Motor neuron (in vitro differentiated cells): ENCODE measurements around the gene CNTLN. TPM values are rescaled to one million over a fixed set of nuclear protein-coding genes. Genes with fewer than 3 reads are reported as not detected.
"Not testable (repeated sequence)": the region's sequence is repeated elsewhere in the genome, so short reads cannot be mapped to it uniquely, and the experiment has no call there.

Experiments
- ATAC-seq, 8 experiments: fragments of 200-7000 bp; cut with Tn5 transposase; replicated peaks in 6 of 8; 2 replicates each; pipeline ENCODE4 v1.8.0; 2021; ENCODE audit warnings: mild to moderate bottlenecking in 8 of 8, moderate library complexity in 8 of 8
- H3K27ac ChIP-seq, 2 donors: fragments of 250-450 bp; sonication (Bioruptor Pico); 2 replicates each; pipeline ENCODE4 v1.9.0; 2021; ENCODE audit warnings: antibody characterized with exemption in 2 of 2, mild to moderate bottlenecking in 2 of 2, moderate library complexity in 1 of 2
- H3K4me1 ChIP-seq, 2 donors: fragments of 250-450 bp; sonication (Bioruptor Pico); replicated peaks in 1 of 2; 2 replicates each; pipeline ENCODE4 v1.6.1; 2021; ENCODE audit warnings: antibody characterized with exemption in 2 of 2, mild to moderate bottlenecking in 2 of 2, moderate library complexity in 1 of 2
- H3K4me3 ChIP-seq, 5 donors: fragments of 250-450 bp; sonication (Bioruptor Pico); 2 replicates each; pipeline ENCODE4 v1.9.0; 2021; ENCODE audit warnings: antibody characterized with exemption in 5 of 5, mild to moderate bottlenecking in 5 of 5, moderate library complexity in 4 of 5
- WGBS, 10 experiments: fragments of 450-650 bp; shearing (Covaris generic); methylation state at CpG; one replicate each; pipeline ENCODE4 v1.0.0; 2022; 5-methylcytosine and 5-hydroxymethylcytosine counted together
- in situ Hi-C, 9 experiments: fragments of 400-800 bp; cut with MboI; loops; one replicate each; pipeline ENCODE4 v1.15.0; 2021; ENCODE audit warnings: low sequenced_read_pairs in 9 of 9, low pct_unique_long_range_greater_than_20kb in 2 of 9; ENCODE audit not compliant: unreplicated experiment in 9 of 9
- total RNA-seq, 8 experiments: library from RNA; unstranded; fragments of 300-600 nt; gene quantifications; 2 replicates each; pipeline versions ENCODE4 v1.2.3 to v1.2.4, GENCODE V29; 2022

The CNTLN gene
- total RNA-seq, 8 experiments from 2014 or later, result 6.3 to 19.0 (median 9.3) TPM

DNA sequence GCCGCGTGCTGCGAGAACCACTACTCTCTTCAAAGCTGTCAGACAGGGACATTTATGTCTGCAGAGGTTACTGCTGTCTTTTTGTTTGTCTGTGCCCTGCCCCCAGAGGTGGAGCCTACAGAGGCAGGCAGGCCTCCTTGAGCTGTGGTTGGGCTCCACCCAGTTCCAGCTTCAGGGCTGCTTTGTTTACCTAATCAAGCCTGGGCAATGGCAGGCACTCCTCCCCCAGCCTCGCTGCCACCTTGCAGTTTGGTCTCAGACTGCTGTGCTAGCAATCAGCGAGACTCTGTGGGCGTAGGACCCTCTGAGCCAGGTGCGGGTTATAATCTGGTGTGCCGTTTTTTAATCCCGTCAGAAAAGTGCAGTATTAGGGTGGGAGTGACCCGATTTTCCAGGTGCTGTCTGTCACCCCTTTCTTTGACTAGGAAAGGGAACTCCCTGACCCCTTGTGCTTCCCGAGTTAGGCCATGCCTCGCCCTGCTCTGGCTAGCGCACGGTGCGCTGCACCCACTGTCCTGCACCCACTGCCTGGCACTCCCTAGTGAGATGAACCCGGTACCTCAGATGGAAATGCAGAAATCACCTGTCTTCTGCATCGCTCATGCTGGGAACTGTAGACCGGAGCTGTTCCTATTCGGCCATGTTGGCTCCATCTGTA lies 133.8 kb downstream of the CNTLN start:
- H3K4me1 ChIP-seq, H3K27ac ChIP-seq, ATAC-seq, in situ Hi-C loops: not testable (repeated sequence)
- WGBS, 10 experiments, result 21 to 98% (median 73%) methylated on average over 4 to 8 of the region's 19 CpGs; no CpG with 5 or more reads in 1 of the 10 experiments
- H3K4me3 ChIP-seq, result peak overlapping the region in 1 of 5 donors; percentile 16

DNA sequence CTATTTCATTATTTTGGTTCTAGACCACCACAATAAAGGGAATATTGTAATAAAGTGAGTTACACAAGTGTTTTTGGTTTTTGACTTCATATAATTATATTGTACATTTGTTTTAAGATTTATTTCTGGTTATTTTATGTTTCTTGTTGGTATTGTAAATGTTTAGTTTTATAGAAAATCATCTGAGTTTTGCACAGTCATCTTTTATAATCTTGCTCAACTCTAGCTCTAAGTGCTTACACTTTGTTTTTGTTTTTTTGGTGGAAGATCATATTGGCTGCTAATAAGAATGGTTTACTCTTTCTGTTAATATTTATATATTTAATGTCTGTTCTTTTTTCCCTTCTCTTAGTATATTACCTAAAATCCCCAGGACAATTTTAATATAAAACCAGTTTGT lies 135.0 kb downstream of the CNTLN start:
- ATAC-seq, result no peak
- Histone ChIP-seq H3K4me3 (no peak overlapping the region), H3K27ac (no peak overlapping the region), H3K4me1 (no peaks in the 10 kb centered on the region)
- in situ Hi-C loops, result no loop called here

DNA sequence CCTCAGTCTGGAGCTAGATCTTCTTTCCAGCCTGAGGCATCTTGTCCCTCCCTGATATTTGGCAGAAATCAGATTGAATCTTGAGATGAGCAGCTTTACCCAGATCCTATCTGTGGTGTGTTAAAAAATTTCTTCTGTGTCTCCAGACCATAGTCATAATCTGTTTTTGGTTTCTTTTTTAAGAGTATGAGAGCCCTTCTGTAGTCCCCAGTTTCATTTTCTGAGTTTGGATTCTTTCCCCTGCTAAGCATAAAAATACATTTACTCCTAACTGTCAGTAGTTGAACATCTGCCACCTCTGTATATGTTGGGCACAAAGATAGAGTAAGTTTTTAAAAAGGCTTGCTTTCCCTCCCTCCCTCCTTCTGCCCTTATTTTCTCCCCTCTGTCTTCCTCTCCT lies 137.7 kb downstream of the CNTLN start:
- no peak for ATAC-seq
- no peaks in the 10 kb centered on the region for H3K4me1 ChIP-seq
- H3K27ac ChIP-seq, result no peak overlapping the region
- H3K4me3 ChIP-seq, result no peak overlapping the region
- in situ Hi-C loops, result no loop called here

DNA sequence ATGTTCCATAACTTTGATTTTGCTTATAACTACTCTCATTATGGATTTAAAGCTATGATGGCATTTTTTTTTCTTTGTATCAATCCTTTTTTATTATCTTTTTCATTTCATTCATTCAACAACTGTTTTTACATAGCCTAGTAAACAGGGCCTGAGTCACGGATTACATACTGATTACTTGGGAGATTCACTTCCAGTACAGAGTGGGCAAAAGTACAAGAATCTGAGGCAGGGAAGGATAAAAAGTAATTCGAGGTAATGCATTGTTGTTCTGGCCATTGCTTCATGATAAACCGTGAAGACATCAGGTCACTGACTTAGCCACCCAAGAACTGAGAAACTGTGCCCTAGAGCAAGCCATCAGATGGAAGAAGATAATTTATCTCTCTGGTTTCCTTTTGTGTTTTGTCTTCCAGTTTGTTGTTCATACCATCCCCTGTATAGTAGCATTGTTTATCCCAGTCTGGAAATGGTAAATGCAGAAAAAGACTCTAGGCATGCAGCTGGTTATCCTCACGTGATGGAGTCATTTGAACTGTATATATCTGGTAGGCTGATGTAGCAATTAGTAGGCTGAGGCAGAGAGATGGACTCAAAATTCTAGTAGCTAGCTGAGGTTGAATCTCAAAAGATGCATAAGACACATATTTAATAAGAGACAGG lies 145.6 kb downstream of the CNTLN start:
- H3K27ac ChIP-seq, result no peak overlapping the region
- peak in 1 of 8 experiments; percentile 57 for ATAC-seq
- H3K4me3 ChIP-seq, result no peak overlapping the region
- 51 to 100% (median 90%) methylated on average over 1 to 4 of the region's 4 CpGs for WGBS, 10 experiments
- no peaks in the 10 kb centered on the region for H3K4me1 ChIP-seq
- in situ Hi-C loops, result no loop called here

DNA sequence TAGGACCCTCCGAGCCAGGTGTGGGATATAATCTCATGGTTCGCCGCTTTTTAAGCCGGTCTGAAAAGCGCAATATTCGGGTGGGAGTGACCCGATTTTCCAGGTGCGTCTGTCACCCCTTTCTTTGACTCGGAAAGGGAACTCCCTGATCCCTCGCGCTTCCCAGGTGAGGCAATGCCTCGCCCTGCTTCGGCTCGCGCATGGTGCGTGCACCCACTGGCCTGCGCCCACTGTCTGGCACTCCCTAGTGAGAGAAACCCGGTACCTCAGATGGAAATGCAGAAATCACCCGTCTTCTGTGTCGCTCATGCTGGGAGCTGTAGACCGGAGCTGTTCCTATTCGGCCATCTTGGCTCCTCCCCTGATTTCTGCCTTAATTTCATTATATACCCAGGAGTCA lies 155.8 kb downstream of the CNTLN start:
- in situ Hi-C loops, H3K27ac ChIP-seq, H3K4me1 ChIP-seq, ATAC-seq: not testable (repeated sequence)
- H3K4me3 ChIP-seq, result peak overlapping the region in 3 of 5 donors; percentile 12 to 20 (median 16)
- WGBS, 10 experiments, result no CpG with 5 or more reads among the region's 22 CpGs

DNA sequence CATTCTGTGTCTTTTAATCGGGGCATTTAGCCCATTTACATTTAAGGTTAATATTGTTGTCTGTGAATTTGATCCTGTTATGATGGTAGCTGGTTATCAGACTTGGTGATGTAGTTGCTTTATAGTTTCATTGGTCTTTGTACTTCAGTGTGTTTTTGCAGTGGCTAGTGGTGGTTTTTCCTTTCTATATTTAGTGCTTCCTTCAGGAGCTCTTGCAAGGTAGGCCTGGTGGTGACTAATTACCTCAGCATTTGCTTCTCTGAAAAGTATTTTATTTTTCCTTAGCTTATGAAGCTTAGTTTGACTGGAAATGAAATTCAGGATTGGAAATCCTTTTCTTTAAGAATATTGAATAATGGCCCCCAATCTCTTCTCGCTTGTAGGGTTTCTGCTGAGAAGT lies 156.9 kb downstream of the CNTLN start:
- WGBS, 10 experiments, result 80 to 100% (median 100%) methylated on average over 1 to 2 of the region's 2 CpGs; no CpG with 5 or more reads in 2 of the 10 experiments
- Histone ChIP-seq H3K4me3 (no peak overlapping the region), H3K27ac (no peak overlapping the region), H3K4me1 (no peaks in the 10 kb centered on the region)
- no peak for ATAC-seq
- in situ Hi-C loops, result no loop called here

DNA sequence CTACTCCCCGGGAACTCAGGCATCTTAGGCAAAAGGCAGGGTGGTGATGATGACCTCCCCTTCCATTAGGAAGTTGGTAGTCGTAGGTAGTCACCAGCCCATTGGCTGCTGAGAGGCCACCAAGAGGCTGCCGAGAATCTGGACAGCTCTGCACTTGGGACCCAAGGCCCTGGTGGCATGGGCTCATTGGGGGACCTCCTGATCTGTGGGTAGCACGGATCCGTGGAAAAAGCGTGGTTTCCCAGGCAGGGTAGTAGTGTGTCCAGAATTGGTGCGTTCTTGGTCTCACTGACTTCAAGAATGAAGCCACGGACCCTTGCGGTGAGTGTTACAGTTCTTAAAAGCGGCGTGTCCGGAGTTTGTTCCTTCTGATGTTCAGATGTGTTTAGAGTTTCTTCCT lies 158.8 kb downstream of the CNTLN start:
- H3K4me3 ChIP-seq, result no peak overlapping the region
- WGBS, 10 experiments, result 14 to 100% (median 98%) methylated on average over 1 to 9 of the region's 12 CpGs; no CpG with 5 or more reads in 7 of the 10 experiments
- no peak for ATAC-seq
- no peaks in the 10 kb centered on the region for H3K4me1 ChIP-seq
- in situ Hi-C loops, result no loop called here
- no peak overlapping the region for H3K27ac ChIP-seq

DNA sequence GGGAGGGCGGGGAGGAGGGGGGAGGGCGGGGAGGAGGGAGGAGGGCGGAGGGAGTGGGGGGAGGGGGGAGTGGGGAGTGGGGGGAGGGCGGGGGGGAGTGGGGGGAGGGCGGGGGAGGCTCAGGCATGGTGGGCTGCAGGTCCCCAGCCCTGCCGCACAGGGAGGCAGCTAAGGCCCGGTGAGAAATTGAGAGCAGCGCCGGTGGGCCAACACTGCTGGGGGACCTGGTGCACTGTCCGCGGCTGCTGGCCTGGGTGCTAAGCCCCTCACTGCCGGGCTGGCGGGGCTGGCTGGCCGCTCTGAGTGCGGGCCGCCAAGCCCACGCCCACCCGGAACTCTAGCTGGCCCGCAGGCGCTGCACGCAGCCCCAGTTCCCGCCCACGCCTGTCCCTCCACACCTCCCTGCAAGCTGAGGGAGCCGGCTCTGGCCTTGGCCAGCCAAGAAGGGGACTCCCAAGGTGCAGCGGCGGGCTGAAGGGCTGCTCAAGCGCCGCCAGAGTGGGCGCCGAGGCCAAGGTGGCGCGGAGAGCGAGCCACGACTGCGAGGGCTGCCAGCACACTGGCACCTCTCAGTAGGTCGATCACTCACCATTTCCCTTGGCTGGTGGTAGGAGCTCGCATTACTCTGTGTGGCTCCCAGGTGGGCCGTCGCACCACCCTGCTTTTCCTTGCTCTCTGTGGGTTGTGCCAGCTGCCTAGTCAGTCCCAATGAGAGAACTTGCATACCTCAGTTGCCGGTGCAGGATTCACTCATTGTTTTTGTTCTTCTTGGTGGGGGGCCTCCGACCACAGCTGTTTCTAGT lies 160.2 kb downstream of the CNTLN start:
- no peak for ATAC-seq
- 80 to 100% (median 90%) methylated on average over 1 to 15 of the region's 41 CpGs; no CpG with 5 or more reads in 5 of the 10 experiments for WGBS, 10 experiments
- no peaks in the 10 kb centered on the region for H3K4me1 ChIP-seq
- no peak overlapping the region for H3K27ac ChIP-seq
- H3K4me3 ChIP-seq, result no peak overlapping the region
- in situ Hi-C loops, result no loop called here

DNA sequence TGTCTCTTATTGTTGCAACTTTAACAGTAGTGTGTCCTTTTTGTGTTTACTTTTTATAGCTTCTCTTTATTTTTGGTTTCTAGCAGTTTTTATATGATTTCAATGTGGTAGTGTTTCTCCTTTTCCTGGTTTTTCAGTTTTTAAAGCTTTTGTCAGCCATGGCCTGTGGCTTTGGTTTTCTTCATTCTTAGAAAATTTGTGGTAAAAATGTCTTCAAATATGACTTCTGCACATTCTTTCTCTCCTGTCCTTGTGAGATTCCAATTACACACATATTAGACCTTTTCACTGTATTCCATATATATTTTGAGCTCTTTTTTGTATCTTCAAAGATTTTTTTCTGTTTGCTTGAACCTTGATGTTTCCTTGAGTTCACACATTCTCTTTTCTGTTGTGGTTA lies 180.5 kb downstream of the CNTLN start:
- H3K27ac ChIP-seq, result no peak overlapping the region
- no peak overlapping the region for H3K4me3 ChIP-seq
- ATAC-seq, result no peak
- in situ Hi-C loops, result no loop called here
- no peaks in the 10 kb centered on the region for H3K4me1 ChIP-seq

DNA sequence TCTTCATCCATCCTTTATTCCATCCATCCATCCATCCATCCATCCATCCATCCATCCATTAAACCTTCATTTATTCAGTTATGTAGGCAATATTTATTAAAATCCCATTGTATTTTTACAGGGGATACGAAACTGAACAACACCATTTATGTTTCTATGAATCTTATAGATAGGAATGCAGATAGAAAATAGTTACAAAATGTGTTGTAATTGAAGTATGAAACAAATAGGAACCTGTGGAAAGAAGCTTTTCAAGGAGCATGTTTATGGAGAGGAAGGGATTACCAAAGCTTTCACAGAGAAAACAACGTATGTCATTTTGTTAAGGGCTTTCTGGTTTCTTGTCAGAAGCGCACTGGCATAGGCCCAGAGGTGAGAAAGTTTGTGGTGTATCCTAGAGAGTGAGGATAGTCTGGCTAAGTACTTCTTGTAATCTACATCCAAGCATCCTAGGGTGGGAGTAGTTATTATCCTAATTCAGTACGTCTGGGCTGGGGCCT lies 184.0 kb downstream of the CNTLN start:
- in situ Hi-C loops, result no loop called here
- no peak for ATAC-seq
- Histone ChIP-seq H3K4me3 (no peak overlapping the region), H3K4me1 (peaks cover 0 to 7% of the 10 kb centered on the region in 2 donors), H3K27ac (no peak overlapping the region)
- 88 to 100% (median 98%) methylated on average over 1 to 4 of the region's 4 CpGs for WGBS, 10 experiments

DNA sequence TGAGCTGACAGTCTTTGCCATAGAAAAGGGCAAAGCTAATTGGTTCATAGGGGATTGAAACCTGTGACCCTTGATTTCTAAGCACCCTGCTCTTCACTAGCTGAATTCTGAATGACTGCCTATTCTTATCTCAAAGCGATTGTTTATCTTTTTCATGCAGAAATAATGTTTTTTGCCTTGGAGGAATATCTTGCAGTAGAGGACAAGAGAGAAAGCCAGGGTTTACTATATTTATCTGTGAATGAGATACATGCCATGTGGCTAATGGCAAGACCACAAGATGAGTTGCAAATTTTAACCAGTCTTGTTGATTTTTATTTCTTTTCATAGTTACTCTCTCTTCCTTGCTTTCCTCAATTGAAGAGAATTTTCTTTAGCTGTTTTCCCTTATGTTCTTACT lies 185.0 kb downstream of the CNTLN start:
- Histone ChIP-seq H3K4me3 (no peak overlapping the region), H3K4me1 (peaks cover 0 to 7% of the 10 kb centered on the region in 2 donors), H3K27ac (no peak overlapping the region)
- in situ Hi-C loops, result no loop called here
- 40 to 100% (median 96%) methylated on average over 1 of the region's 1 CpG for WGBS, 10 experiments
- ATAC-seq, result no peak

DNA sequence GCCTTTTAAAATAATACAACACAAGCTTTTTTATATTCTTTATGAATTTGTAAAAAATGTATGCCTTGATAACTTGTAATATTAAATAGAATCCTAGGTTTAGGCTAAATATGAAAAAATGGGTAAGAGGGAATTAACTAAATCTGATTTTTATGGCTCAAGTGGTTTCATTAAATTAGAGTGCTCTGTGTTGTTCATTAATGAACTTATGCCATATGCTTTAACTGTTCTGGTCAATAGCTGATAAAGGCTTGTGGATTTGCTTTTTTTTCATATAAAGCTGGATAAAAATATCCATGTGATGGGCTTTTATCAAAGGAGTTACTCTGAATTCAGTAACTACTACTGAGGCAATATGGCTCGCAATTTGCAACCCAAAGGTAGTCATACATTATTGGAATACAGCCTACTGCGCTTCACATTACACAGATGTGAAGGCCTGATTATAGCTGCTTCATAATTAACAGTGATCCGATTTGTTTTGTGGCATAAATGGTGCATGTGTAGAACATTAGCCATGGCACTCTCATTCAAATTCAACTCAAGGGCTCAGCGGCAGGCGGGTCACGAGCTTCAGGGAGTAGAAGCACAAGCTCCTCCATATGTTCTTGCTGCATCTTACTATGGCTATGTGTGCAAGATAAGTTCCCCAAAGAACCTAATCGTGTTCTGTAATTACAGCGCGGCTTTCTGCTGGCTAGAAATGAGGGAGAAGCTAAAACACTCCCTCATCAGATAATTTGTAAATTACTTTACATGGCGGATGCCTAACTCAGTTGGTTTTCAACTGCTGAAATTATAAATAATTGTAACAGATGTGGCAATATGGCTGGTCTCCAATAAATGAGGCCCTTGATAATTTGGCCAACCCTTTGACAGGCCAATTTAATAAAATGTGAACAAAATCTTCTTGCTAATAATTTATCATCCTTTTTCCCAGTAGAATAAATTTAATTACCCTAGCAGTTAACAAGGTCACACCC lies 188.3 kb downstream of the CNTLN start:
- WGBS, 10 experiments, result 59 to 100% (median 86%) methylated on average over 1 to 10 of the region's 10 CpGs
- no peak overlapping the region for H3K4me3 ChIP-seq
- in situ Hi-C loops, result no loop called here
- H3K27ac ChIP-seq, result no peak overlapping the region
- ATAC-seq, result peak in 2 of 8 experiments; percentile 5 to 35
- H3K4me1 ChIP-seq, result peaks cover 0 to 7% of the 10 kb centered on the region in 2 donors
